Activated gamma-delta T cell treated with anti-CD3 and anti-CD28 coated beads, Interleukin-2, amount 50 U/mL, for 16 hours (primary cell): ENCODE measurements around the gene E2F2.

Source experiments
- DNase-seq: peaks from one replicate; pipeline ENCODE4 v3.0.0-alpha.2; 2020; ENCODE audit warnings: low read depth

Gene E2F2

DNA sequence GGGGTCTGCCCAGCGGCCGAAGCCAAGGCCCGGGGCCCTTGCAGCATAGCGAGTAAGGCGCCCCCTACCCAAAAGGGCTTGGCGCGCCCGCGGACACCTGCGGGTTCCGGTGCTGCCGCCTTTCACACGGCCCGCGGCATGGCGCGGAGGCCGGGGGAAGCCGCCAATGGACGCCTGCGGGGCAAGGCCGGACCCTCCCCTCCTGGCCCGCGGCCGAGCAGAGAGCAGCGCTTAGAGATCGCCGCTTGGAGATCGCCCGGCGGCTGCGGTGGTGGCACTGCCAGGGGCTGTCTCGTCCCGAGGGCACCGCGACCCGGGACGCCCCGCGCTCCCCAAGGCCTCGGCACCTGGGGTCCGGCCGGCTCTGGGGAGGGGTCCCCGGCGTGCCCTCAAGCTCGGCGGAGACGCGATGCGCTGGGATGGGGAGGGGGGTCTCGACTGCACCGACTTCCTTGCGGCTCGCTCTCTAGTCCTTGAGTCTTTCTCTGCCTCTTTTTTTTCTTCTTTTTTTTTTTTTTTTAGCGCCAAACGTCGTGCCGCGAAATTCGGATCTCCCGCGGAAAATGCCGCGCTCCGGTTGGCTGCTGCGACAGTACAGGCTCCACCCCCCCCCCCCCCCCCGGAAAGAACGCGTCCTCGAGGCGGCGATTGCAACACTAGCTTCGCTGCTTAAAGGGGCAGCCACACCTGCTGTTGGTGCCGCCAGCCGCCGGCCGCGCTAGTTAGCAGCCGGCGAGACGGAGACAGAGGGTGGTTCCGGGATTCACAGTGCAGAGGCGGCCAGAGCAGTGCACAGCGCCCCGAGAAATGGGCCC is at the start of gene E2F2:
E2F2 (minus strand) TSS at position 487 of the 815 bp plus-strand sequence; CDS start at position 47, 440 bp downstream.
- peak; percentile 70 for DNase-seq

GRCh38 chr1:23578997-23579363 is 47.9 kb upstream of the E2F2 start:
- DNase-seq, result no peak

DNA sequence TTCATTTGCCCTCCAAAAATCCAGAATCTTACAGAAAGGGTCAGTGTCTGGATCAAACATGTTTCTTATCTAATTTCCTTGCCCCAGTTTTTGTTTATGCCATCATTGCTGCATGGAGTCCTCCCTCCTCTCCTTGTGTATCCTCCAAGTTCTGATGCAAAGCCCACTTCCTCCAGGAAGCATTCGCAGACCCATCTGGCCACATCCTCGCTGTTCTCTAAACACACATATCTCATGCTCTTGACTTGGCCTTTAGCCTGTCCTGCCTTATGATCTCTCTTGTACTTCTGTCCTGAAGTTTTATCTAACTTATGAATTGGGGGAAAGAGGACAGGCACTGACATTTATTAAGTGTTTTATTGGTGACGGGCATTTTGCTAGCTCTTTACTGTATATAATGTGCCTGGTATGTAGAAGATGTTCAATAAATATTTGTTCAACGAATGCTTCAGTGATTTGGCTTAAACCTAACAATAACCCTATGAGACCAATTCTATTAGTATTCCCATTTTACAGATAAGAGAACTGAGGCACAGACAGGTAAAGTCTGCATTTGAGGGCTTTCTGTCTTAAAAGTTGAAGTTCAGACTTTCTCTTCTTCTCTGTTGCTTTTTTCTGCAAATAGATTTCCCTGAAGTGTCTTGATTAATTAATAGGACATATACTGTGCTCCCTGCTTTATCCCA is 47.4 kb upstream of the E2F2 start:
- DNase-seq, result no peak

- DNase-seq, result no peak
These were observed 46.3 kb upstream of the E2F2 start for GRCh38 chr1:23577056-23578004.

GRCh38 chr1:23576338-23577055 is 45.5 kb upstream of the E2F2 start:
- DNase-seq, result no peak

GRCh38 chr1:23575226-23575810 is 44.3 kb upstream of the E2F2 start:
- no peak for DNase-seq

- no peak for DNase-seq
These were observed 43.3 kb upstream of the E2F2 start for GRCh38 chr1:23574265-23574754.

GRCh38 chr1:23573574-23574182 is 42.6 kb upstream of the E2F2 start:
- no peak for DNase-seq

DNA sequence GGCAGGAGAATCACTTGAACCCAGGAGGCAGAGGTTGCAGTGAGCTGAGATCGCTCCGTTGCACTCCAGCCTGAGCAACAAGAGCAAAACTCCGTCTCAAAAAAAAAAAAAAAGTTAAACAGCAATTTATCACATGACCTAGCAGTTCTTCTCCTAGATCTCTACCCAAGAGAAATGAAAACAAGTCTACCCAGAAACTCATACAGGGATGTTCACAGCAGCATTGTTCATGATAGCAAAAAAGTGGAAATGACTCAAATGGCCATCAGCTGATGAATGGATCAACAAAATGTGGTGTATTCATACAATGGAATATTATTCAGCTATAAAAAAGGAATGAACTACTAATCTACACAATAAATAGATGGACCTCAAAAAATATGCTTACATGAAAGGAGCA is 40.4 kb upstream of the E2F2 start:
- DNase-seq, result no peak

DNA sequence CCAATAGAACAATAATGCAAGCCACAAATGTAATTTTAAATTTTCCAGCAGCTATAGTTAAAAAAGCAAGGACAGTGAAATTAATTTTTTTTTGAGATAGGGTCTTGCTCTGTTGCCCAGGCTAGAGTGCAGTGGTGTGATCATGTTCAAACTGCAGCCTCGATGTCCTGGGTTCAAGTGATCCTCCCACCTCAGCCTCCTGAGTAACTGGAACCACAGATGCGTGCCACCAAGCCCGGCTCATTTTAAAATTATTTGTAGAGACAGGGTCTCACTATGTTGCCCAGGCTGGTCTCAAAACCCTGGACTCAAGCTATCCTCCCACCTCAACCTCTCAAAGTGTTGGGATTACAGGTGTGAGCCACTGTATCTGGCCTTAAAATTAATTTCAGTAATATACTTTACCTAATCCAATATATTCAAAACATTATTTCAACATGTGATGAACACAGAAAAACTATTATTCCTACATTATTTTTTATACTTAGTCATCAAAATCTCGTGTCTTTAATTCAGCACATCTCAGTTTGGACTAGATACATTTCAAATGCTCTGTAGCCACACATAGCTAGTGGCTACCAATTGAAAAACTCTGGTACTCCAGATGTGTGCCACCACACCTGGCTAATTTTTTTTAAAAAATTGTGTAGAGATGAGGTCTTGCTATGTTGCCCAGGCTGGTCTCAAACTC is 39.1 kb upstream of the E2F2 start:
- DNase-seq, result no peak

DNA sequence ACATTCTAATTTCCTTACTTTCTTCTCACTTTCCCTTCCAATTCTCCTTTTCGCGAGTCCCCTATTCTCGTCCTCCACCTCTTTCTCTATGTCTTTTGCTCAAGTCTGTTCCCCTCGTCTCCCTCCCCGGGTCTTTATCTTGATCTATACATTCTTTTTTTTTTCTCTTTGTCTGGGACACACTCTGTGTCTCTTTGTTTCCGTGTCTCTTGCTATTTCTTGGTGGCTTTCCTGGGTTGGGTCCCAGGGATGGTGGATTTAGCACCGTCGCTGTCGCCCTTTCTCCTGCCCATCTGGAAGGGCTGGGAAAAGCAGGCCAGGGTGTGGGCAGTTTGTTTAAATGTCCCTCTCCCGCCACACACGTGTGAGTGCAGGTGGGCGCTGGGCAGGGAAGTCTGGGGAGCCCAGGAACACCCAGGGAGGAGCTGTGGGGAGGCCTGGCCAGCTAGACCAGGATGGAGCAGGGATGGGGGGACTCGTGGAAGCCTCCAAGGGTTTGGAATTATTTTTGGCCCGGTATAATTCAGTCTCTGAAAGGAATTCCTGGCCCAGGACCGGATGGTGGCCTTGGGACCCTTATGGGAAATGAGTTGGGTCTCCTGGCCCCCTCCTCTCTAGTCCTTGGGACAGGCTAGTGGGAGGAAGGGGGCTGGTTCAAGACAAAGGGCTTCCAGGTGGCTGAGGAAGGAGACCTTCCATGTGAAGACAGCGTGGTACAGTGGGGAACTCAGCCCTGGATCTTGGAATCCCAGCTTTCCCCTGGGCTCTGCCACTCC is 37.8 kb upstream of the E2F2 start:
- no peak for DNase-seq

- no peak for DNase-seq
These were observed 37.1 kb upstream of the E2F2 start for GRCh38 chr1:23567996-23568607.

DNA sequence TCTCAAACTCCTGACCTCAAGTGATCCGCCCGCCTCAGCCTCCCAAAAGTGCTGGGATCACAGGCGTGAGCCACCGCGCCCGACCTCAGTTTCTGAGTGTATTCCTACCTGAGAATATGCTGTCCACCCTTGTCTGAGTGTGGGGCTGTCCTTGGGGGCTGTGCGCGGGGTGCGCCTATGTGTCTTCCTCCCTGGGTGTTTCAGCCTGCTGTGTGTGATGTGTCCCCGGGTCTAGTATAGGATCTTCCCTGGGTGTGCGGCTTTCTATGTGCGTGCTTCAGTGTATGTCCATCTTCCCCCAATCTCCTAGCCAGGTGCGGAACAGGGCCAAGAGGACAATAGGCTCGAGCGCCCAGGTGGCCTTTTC is 36.6 kb upstream of the E2F2 start:
- no peak for DNase-seq

DNA sequence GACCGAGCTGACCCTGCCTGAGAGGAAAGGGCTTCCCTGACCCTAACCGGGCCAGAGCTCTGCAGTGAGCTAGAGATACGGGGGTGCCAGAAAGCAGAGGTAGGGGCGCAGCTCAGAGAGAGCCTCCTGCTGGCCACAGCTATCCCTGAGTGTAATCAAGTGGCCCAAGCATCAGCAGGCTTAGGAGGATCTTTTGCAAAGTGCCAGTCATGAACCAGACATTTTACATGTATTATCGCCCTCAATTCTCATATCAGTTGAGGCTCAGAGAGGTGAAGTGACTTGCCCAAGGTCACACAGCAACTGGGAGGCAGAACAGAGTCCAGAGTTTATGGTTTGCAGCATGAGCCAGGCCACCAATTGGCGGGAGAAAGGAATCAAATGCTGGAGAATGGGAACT is 35.3 kb upstream of the E2F2 start:
- DNase-seq, result no peak

- no peak for DNase-seq
These were observed 34.7 kb upstream of the E2F2 start for GRCh38 chr1:23565776-23566175.

DNA sequence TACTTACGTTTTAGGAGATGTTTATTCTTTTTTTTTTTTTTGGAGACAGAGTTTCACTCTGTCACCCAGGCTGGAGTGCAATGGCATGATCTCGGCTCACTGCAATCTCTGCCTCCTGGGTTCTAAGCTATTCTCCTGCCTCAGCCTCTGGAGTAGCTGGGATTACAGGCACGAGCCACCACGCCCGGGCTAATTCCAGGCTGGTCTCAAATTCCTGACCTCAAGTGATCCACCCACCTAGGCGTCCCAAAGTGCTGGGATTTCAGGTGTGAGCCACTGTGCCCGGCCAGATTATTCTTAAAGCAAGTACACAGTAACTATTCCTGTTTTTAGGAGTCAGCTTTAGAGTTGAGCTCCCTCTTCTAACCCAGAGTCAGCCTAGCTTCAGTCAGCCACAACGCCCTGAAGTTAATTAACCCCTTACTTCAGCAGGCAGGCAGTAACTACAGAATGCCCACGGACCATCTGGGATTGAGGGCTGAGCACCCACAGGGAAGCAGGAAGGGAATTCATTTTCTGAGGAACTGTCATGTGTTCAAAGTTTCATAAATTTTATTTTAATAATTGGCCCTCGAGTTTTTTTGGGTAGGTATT is 33.6 kb upstream of the E2F2 start:
- no peak for DNase-seq

- DNase-seq, result no peak
These were observed 32.8 kb upstream of the E2F2 start for GRCh38 chr1:23563755-23564374.

GRCh38 chr1:23563003-23563402 is 32.0 kb upstream of the E2F2 start:
- DNase-seq, result no peak
